Endothelial cell (in vitro differentiated cells): ENCODE measurements around the gene CUTA. TPM values are rescaled to one million over a fixed set of nuclear protein-coding genes. Genes with fewer than 3 reads are reported as not detected.

ENCODE experiments used
- DNase-seq: peaks from one replicate; pipeline ENCODE4 v3.0.0; 2021; ENCODE audit warnings: low spot score
- H3K27ac Mint-ChIP-seq: one replicate; pipeline ENCODE4 v1.8.0; 2021; ENCODE audit warnings: mixed read lengths, inconsistent platforms; ENCODE audit not compliant: unreplicated experiment
- H3K27me3 Mint-ChIP-seq: one replicate; pipeline ENCODE4 v1.8.0; 2021; ENCODE audit warnings: mild to moderate bottlenecking, moderate library complexity, mixed read lengths, inconsistent platforms; ENCODE audit not compliant: unreplicated experiment
- H3K36me3 Mint-ChIP-seq: one replicate; pipeline ENCODE4 v1.8.0; 2021; ENCODE audit warnings: mild to moderate bottlenecking, low read depth, mixed read lengths, inconsistent platforms; ENCODE audit not compliant: unreplicated experiment
- H3K4me1 Mint-ChIP-seq: one replicate; pipeline ENCODE4 v1.8.0; 2021; ENCODE audit warnings: mild to moderate bottlenecking, mixed read lengths, inconsistent platforms; ENCODE audit not compliant: unreplicated experiment
- H3K4me3 Mint-ChIP-seq: one replicate; pipeline ENCODE4 v1.8.0; 2021; ENCODE audit warnings: mild to moderate bottlenecking, mixed read lengths, inconsistent platforms; ENCODE audit not compliant: unreplicated experiment
- H3K9me3 Mint-ChIP-seq: one replicate; pipeline ENCODE4 v1.8.0; 2021; ENCODE audit warnings: mixed read lengths, inconsistent platforms; ENCODE audit not compliant: unreplicated experiment
- total RNA-seq: library from RNA; stranded (reverse); fragmentation: NEBNext Ultra II Directional; extraction: Animal tissue kit (Norgen Biotek cat#: 25700); gene quantifications from one replicate; pipeline ENCODE4 v1.2.1, GENCODE V29; 2021; ENCODE audit not compliant: unreplicated experiment
- TF ChIP-seq, protein P1 (sequence below): fragments of 200-600 bp; sonication (generic); IDR thresholded peaks from one replicate; pipeline ENCODE4 v1.5.0; 2021; ENCODE audit warnings: antibody characterized with exemption; ENCODE audit not compliant: unreplicated experiment

The CUTA gene
- total RNA-seq, 1 donor from 2014 or later = 163 TPM

DNA sequence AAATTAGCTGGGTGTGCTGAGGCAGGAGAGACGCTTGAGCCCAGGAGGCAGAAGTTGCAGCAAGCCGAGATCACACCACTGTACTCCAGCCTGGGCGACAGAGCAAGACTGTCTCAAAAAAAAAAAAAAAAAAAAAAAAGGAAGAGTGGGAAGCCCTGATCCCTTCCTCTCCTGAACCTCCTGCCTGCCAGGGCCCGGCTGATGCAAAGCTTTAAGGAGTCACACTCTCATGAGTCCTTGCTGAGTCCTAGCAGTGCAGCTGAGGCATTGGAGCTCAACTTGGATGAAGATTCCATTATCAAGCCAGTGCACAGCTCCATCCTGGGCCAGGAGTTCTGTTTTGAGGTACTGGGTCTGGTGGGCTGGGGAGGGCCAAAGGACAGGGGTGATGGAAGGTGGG is 17.1 kb upstream of the CUTA start:
- no peak for DNase-seq
- Mint-ChIP-seq H3K9me3 (no peaks in the 10 kb centered on the region), H3K36me3 (peaks cover 36% of the 10 kb centered on the region), H3K4me3 (no peak overlapping the region), H3K4me1 (peaks cover 42% of the 10 kb centered on the region), H3K27me3 (peaks cover 8% of the 10 kb centered on the region), H3K27ac (peak overlapping the region; percentile 74)
- TF ChIP-seq, protein P1, sequence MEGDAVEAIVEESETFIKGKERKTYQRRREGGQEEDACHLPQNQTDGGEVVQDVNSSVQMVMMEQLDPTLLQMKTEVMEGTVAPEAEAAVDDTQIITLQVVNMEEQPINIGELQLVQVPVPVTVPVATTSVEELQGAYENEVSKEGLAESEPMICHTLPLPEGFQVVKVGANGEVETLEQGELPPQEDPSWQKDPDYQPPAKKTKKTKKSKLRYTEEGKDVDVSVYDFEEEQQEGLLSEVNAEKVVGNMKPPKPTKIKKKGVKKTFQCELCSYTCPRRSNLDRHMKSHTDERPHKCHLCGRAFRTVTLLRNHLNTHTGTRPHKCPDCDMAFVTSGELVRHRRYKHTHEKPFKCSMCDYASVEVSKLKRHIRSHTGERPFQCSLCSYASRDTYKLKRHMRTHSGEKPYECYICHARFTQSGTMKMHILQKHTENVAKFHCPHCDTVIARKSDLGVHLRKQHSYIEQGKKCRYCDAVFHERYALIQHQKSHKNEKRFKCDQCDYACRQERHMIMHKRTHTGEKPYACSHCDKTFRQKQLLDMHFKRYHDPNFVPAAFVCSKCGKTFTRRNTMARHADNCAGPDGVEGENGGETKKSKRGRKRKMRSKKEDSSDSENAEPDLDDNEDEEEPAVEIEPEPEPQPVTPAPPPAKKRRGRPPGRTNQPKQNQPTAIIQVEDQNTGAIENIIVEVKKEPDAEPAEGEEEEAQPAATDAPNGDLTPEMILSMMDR = no peak

DNA sequence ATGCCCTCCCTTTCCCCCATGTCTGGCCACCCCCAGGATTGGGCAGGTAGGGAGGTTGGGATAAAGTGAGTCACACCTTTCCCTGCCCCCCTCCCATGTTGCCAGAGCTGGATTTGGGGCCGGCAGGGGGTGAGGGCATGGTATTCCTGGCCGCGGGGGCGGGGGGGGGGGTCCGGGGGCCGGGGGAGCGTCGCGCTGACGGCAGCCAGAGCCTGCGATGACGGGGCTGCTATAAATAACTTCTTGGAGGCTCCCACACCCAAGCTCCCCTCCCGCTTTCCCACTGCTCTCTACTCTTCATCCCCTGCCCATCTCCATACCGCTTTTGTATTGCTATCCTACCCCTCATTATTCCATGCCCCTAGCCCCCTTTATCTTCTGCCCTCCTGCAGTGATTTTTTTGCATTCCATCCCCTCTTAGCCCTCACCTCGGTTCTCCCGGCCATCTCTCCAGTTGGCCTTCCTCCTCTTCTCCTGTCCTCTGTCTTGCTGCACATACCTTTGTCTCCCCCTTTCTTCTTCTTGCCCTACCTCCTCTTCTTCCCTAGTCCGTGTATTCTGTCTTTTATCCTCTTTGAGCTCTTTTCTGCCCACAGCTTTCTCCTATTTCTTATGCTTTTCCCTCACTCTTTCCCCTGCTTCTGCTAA is 15.8 kb upstream of the CUTA start:
- Mint-ChIP-seq H3K4me1 (peaks cover 52% of the 10 kb centered on the region), H3K9me3 (no peaks in the 10 kb centered on the region), H3K4me3 (peak overlapping the region; percentile 18), H3K36me3 (peaks cover 27% of the 10 kb centered on the region), H3K27me3 (peaks cover 8% of the 10 kb centered on the region), H3K27ac (peak overlapping the region; percentile 55)
- TF ChIP-seq, protein P1 = no peak
- no peak for DNase-seq

DNA sequence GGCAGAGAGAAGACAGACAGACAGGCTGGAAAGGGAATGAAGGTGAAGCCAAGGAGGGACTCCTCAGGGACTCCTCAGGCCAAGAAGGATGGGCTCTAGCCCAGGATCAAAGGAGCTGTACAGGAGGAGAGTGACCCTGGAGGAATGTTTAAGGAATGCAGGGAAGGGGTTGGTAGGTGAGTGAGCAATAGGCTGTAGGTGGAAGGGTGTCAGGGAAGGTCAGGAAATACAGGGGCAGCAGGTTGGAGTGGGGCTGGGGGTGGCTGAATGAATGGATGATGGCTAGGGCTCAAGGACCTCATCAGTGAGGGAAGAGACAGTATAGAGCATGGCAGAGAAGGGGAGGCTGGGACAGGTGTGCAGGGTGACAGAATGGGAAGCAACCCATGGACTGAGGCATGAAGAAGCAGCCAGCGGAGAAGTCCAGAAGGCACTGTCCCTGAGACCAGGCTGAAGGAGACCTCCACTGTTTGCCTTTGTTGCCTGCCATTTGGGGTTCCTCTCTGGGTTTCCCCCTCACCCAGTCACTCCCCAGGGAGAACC is 15.2 kb upstream of the CUTA start:
- TF ChIP-seq, protein P1 = no peak
- H3K4me1 Mint-ChIP-seq = peaks cover 58% of the 10 kb centered on the region
- no peak for DNase-seq

DNA sequence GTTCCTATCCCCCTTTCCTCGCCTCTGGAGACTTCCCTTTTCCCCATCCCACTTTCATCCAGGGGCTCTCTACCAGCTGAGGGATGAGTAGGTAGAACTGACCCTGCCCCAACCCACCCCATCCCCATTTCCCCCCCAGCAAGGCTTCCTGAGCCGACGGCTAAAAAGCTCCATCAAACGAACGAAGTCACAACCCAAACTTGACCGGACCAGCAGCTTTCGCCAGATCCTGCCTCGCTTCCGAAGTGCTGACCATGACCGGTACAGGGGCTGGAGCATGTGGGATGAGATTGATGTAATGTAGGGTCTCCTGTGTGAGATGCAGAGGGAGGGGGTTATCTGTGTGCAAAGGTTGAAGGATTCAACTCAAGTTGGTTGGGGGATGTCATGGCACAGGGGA is 14.6 kb upstream of the CUTA start:
- peak overlapping the region; percentile 59 for H3K27ac Mint-ChIP-seq
- TF ChIP-seq, protein P1 = no peak
- peak overlapping the region; percentile 61 for H3K4me3 Mint-ChIP-seq
- peaks cover 31% of the 10 kb centered on the region for H3K36me3 Mint-ChIP-seq
- no peak for DNase-seq
- no peaks in the 10 kb centered on the region for H3K9me3 Mint-ChIP-seq
- H3K27me3 Mint-ChIP-seq = peaks cover 12% of the 10 kb centered on the region
- peaks cover 58% of the 10 kb centered on the region for H3K4me1 Mint-ChIP-seq

More for the DNA sequence above, 15.2 kb upstream of the CUTA start:
- peak overlapping the region; percentile 59 for H3K27ac Mint-ChIP-seq
- H3K4me3 Mint-ChIP-seq = peak overlapping the region; percentile 61
- H3K27me3 Mint-ChIP-seq = peaks cover 12% of the 10 kb centered on the region
- H3K36me3 Mint-ChIP-seq = peaks cover 31% of the 10 kb centered on the region
- no peaks in the 10 kb centered on the region for H3K9me3 Mint-ChIP-seq

DNA sequence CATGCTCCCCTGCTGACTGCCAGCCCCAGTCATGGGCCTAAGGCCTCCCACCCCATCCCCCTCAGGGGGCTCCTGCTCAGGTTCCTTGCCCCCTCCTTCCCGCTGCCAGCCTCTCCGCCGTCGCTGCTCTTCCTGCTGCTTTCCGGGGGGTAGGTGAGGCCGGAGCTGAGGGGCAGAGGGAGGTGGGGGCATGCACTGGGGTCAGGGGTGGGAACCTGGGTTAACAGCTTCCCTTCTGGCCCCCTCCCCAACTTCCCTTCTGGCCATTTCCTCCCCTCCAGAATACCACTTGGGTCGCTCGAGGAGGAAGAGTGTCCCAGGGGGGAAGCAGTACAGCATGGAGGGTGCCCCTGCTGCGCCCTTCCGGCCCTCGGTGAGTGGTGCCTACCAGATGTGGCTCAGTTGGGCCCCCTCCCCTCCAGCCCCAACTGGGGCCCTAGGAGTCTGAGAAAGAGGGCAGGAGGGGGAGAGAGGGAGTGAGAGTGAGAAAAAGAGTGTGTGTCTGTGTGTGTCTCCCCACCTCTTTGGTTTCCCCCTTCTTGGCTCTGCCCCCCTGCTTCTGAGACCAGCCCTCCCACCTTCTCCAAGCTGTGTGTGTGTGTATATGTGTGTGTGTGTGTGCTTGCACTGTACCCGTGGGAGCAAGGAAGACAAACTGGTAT is 14.1 kb upstream of the CUTA start:
- H3K27ac Mint-ChIP-seq = peak overlapping the region; percentile 59
- DNase-seq = no peak
- no peaks in the 10 kb centered on the region for H3K9me3 Mint-ChIP-seq
- peak overlapping the region; percentile 61 for H3K4me3 Mint-ChIP-seq
- H3K4me1 Mint-ChIP-seq = peaks cover 63% of the 10 kb centered on the region
- H3K27me3 Mint-ChIP-seq = peaks cover 12% of the 10 kb centered on the region
- H3K36me3 Mint-ChIP-seq = peaks cover 25% of the 10 kb centered on the region
- TF ChIP-seq, protein P1 = no peak
